NCI-H524 treated with DMSO at 0.1 percent for 48 hours (cell line): ENCODE measurements around the gene FRZB.
"Not testable (repeated sequence)": the region's sequence is repeated elsewhere in the genome, so short reads cannot be mapped to it uniquely, and the experiment has no call there.

Experiments
- DNase-seq: peaks from one replicate; lab custom pipeline; 2025; lab: John Stamatoyannopoulos, UW

Gene FRZB

GRCh38 chr2:182890773-182891378, 24.4 kb upstream of the FRZB start:
- DNase-seq = no peak

DNA sequence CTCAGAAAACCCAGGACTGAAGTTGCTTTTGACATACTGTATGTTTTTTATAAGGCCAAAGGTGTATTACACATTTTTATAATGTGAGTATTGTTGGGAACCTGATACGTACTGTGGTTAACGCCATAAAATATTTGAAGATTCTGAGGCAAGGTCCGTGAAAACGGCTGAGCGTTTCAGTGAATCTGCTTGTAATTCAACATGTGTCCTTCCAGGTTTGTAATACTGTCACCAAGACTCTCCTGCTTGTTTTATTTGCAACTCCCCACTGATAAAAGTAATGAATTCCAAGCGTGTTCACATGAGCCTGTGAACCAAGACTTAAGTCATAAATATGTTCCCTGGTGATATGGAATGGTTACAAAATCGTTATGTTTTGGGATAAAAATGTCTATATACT, 23.9 kb upstream of the FRZB start:
- DNase-seq = no peak

- DNase-seq = no peak
These were observed 21.4 kb upstream of the FRZB start for GRCh38 chr2:182887753-182888415.

- DNase-seq = no peak
These were observed 20.7 kb upstream of the FRZB start for GRCh38 chr2:182887093-182887492.

DNA sequence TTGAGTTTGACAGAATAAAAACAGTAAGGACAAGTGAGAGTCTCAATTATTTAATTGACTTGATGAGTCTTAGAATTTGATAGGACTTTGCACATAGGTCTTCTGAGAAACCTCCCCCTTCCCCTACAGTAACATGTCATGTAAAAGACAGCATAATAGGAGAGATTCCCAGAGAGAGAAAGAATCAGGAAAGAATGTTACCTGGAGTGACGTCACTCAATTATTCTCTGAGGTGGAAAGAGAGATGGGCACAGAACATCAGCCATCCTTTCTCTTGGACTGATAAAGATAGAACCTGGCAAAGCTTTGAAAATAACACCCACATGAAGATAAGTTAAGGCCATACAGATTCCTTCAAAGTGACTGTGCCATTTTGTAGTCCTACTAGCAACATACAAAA, 19.3 kb upstream of the FRZB start:
- no peak for DNase-seq

DNA sequence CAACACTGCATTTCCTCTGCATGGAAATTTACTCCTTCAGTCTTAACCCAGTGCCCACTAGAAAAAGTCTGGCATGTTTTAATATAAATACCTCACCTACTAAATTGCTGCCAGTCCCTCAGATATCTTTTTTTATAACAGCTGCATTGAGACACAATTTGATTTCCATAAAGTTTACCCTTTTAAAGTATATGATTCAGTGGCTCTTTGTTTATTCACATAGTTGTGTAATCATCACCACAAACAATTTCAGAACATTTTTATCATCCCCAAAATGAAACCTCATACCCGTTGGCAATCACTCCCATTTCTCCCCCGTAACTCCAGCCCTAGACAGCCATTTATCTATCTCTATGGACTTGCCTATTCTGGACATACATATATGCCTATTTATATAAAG, 17.0 kb upstream of the FRZB start:
- no peak for DNase-seq

DNA sequence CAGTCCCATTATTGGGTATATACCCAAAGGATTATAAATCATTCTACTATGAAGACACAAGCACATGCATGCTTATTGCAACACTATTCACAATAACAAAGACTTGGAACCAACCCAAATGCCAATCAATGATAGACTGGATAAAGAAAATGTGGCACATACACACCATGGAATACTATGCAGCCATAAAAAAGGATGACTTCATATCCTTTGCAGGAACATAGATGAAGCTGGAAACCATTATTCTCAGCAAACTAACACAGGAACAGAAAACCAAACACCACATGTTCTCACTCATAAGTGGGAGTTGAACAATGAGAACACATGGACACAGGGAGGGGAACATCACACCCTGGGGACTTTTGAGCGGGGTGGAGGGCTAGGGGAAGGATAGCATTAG, 13.7 kb upstream of the FRZB start:
- DNase-seq = not testable (repeated sequence)

- DNase-seq = not testable (repeated sequence)
These were observed 10.2 kb upstream of the FRZB start for GRCh38 chr2:182876653-182877052.

DNA sequence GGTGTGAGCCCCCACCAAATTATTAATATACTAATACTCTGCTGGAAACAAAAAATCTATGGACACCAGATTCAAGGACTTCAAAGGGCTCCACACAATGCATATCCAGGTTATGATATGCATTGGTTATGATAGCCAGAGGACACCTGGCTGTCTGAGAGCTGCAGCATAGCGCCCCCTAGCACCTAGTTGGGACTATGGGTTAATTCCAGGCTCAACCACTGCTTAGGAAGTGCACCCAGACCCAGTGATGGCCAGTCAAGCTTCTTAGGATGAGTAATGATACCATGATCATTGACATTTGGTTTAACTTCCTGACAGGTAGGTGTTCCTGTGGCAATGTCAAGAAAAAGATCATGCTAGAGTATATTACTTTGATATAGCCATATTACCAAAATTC, 3.8 kb upstream of the FRZB start:
- no peak for DNase-seq

GRCh38 chr2:182868054-182868796, 1.8 kb upstream of the FRZB start:
- no peak for DNase-seq

DNA sequence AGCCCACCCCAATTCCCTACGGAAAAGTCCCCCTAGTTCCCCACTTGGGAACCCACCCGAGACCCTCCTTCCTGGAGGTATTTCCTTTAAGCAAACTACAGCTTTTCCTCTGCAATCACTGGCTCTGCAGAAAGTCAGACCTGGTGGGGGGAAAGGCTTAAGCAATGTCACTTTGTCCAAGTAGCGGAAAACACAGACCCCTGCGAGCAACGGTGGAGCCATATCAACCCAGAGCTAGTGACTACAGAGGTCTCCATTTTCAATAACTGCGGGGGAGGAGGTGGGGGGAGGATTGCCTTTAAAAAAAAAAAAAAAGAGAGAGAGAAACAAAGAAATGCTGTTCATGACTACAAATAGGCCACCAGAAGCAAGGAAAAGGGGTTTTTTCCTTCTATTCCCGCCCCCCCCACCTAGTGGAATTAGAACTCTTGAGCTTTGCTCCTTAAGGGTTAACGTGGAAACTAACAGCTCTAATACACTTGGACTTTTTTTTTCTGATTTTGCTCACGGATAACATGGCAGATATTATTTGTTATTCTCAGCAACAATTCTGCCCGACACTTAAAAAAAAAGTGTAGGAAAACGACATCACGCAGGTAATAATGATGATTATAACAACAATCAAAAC, 1.1 kb upstream of the FRZB start:
- DNase-seq = no peak

- DNase-seq = no peak
These were observed 359 bp downstream of the FRZB start for GRCh38 chr2:182866095-182866460.

DNA sequence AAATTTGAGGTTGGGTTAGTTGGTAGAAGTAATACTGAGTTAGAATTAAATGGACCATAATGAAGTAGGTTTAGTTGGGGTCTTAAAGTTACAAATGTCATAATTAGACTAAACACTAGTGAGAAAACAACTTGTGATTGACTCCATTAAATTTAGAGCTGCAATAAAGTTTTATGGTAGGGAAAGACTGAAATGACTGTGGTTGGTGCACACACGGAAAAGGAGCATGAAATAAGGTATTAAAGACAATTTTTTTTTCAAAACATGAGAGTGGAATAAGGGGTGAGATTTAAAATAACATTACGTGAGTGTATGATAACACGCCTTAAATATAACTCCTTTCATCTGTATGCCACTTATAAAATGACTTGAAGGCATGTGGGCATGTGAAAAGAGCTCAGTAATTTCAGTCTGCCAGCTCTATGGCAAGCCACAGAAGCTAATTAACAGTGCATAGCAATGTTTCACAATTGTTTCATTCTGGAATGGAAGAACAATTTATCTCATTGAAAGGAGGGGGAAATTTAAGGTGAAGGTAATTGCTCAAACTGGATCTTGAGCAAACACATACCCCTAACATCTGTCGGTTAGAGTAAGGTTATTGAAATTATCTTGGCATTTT, 1.4 kb downstream of the FRZB start:
- DNase-seq = no peak

DNA sequence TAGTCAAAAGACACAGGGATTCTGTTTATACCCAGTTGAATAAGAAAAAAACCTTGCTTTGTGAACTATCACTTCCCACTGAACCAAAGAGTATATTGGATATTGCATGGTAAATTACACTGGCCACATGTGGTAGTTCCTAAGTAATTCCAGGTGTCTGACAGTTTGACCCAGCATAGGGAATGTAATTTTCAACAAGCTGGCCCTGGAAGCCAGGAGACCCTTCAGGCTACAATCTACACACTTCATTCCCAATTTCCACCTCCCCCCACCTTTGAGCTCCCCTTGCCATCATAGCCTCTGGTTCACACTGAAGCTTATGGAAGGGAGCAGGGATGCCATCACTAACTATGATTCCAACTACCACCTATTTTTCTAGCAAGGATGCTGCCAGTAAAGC, 2.8 kb downstream of the FRZB start:
- no peak for DNase-seq

GRCh38 chr2:182862091-182862490, 4.3 kb downstream of the FRZB start:
- no peak for DNase-seq

DNA sequence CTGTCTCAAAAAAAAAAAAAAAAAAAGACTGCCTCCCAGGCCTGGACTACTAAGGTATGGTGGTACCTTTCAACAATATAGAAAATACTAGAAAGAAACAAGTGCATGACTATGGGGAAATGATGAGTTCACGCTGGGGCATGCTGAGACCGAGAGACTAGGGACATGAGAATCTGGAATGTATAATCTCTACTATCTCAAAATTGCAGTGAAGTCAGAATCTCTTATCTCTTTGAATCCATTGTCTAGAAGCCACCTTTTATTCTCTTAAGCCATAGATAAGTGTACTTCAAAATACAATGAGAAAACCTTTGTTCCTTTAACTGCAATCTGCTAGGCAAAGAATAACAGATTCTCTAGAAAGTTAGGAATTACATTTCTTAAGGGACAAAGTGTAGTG, 5.6 kb downstream of the FRZB start:
- DNase-seq = no peak

GRCh38 chr2:182858671-182859070, 7.8 kb downstream of the FRZB start:
- DNase-seq = no peak

- no peak for DNase-seq
These were observed 11.1 kb downstream of the FRZB start for GRCh38 chr2:182855376-182855775.

GRCh38 chr2:182854375-182855105, 11.9 kb downstream of the FRZB start:
- no peak for DNase-seq

DNA sequence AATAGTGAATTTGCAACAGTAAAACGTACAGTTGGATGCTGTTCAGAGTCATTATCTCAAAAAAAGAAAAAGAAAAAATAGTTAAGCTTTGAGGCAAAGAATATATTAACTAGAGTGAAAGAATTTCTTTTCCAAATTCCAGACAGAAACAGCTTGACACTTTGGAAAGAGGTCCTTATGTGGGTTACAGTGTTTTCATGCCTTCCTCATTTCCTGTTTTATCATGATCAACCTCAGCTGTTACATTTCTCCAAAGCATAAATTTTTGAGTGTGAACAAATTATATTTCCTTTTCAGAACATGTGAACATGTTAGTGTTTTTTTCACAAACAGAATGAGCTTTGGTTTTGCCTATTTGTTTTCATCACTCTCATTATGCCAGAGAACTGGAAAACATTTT, 13.6 kb downstream of the FRZB start:
- no peak for DNase-seq

GRCh38 chr2:182852090-182852489, 14.3 kb downstream of the FRZB start:
- no peak for DNase-seq
